ENCODE measurements around the gene SLC25A28.

SLC25A28 gene

GRCh38 chr10:99590799-99591198 lies 29.4 kb downstream of the SLC25A28 start:
- H3K4me3 ChIP-seq (replicated peaks in 1 of 2; ENCODE audit: low read depth in 2 of 2, low read length in 2 of 2), result no peak overlapping the region
- DNase-seq (ENCODE audit: low read depth in 2 of 2), result no peak
- no peak for TF ChIP-seq CTCF (IDR thresholded peaks at IDR 0.05; ENCODE audit: low read depth, low read length)

- no peak for DNase-seq (ENCODE audit: low read depth in 2 of 2)
- TF ChIP-seq CTCF (IDR thresholded peaks at IDR 0.05; ENCODE audit: low read depth, low read length), result no peak
- no peak overlapping the region for H3K4me3 ChIP-seq (replicated peaks in 1 of 2; ENCODE audit: low read depth in 2 of 2, low read length in 2 of 2)
Measured at GRCh38 chr10:99583687-99584086, 36.6 kb downstream of the SLC25A28 start.

GRCh38 chr10:99582255-99582770 lies 37.9 kb downstream of the SLC25A28 start:
- DNase-seq (ENCODE audit: low read depth in 2 of 2), result no peak
- no peak for TF ChIP-seq CTCF (IDR thresholded peaks at IDR 0.05; ENCODE audit: low read depth, low read length)
- no peak overlapping the region for H3K4me3 ChIP-seq (replicated peaks in 1 of 2; ENCODE audit: low read depth in 2 of 2, low read length in 2 of 2)

GRCh38 chr10:99579971-99580370 lies 40.3 kb downstream of the SLC25A28 start:
- no peak overlapping the region for H3K4me3 ChIP-seq (replicated peaks in 1 of 2; ENCODE audit: low read depth in 2 of 2, low read length in 2 of 2)
- no peak for DNase-seq (ENCODE audit: low read depth in 2 of 2)
- no peak for TF ChIP-seq CTCF (IDR thresholded peaks at IDR 0.05; ENCODE audit: low read depth, low read length)

GRCh38 chr10:99573790-99574189 lies 46.4 kb downstream of the SLC25A28 start:
- no peak for DNase-seq (ENCODE audit: low read depth in 2 of 2)
- no peak overlapping the region for H3K4me3 ChIP-seq (replicated peaks in 1 of 2; ENCODE audit: low read depth in 2 of 2, low read length in 2 of 2)
- TF ChIP-seq CTCF (IDR thresholded peaks at IDR 0.05; ENCODE audit: low read depth, low read length), result no peak

- no peak for TF ChIP-seq CTCF (IDR thresholded peaks at IDR 0.05; ENCODE audit: low read depth, low read length)
- no peak overlapping the region for H3K4me3 ChIP-seq (replicated peaks in 1 of 2; ENCODE audit: low read depth in 2 of 2, low read length in 2 of 2)
- no peak for DNase-seq (ENCODE audit: low read depth in 2 of 2)
Measured at GRCh38 chr10:99571816-99572215, 48.4 kb downstream of the SLC25A28 start.

- no peak for TF ChIP-seq CTCF (IDR thresholded peaks at IDR 0.05; ENCODE audit: low read depth, low read length)
- no peak for DNase-seq (ENCODE audit: low read depth in 2 of 2)
- H3K4me3 ChIP-seq (replicated peaks in 1 of 2; ENCODE audit: low read depth in 2 of 2, low read length in 2 of 2), result no peak overlapping the region
Measured at GRCh38 chr10:99569961-99570360, 50.3 kb downstream of the SLC25A28 start.

All from cardiac fibroblast (primary cell).